GM19193 (cell line): ENCODE results near the gene DMD.

Source experiments
- POLR2A ChIP-seq: IDR thresholded peaks from 4 replicates; pipeline ENCODE4 v1.6.1; 2011; ENCODE audit not compliant: insufficient read depth, insufficient read length; ENCODE audit errors: extremely low read depth

The DMD gene

GRCh38 chrX:32137525-32137924 is 1073.8 kb downstream of the DMD start:
- TF ChIP-seq POLR2A = no peak

DNA sequence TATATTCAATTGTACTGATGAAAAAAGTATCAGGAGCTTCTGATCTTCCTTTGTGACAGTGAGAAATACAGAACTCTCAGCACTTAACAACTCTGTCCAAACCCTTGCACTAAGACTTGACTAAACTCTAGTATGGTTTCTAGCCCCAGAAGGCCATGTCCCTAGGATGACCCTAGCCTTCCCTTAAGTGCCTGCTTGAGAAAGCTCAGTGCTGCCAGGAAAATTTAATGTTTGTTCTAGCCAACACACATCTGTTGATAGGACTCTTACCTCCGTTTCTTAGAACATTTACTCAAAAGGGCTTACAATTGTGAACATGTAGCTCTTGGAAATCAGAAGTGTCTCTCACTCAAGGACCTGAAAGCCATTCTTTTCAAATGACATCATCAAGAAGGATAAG is 1084.4 kb downstream of the DMD start:
- TF ChIP-seq POLR2A = no peak

DNA sequence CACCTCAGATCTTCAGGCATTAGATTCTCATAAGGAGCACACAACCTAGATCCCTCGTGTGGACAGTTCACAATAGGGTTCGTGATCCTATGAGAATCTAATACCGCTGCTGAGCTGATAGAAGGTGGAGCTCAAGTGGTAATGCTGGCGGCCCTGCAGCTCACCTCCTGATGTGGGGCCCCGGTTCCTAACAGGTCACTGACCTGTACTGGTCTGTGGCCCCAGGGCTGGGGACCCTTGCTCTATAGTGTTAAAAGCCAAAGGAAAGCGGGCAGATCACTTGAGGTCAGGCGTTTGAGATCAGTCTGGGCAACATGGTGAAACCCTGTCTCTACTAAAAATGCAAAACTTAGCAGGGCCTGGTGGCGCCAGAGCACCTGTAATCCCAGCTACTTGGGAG is 1092.5 kb downstream of the DMD start:
- no peak for TF ChIP-seq POLR2A

DNA sequence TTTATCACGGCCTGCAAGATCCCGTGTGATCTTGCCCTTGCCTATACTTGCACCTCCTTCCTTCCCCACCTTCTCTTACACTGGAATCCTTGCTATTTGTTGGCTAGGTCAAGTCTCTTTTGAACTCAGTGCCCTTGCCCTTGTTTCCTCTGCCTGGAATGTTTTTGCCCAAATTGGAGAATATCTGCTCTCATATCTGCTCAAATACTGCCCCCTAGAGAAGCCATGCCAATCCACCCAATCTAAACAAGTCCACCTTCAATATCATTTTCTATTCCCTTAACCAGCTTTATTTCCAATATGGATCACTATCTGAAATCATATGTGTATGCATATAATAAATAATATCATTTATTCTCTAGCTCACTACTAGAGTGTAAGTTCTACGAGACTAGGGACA is 1095.3 kb downstream of the DMD start:
- no peak for TF ChIP-seq POLR2A

DNA sequence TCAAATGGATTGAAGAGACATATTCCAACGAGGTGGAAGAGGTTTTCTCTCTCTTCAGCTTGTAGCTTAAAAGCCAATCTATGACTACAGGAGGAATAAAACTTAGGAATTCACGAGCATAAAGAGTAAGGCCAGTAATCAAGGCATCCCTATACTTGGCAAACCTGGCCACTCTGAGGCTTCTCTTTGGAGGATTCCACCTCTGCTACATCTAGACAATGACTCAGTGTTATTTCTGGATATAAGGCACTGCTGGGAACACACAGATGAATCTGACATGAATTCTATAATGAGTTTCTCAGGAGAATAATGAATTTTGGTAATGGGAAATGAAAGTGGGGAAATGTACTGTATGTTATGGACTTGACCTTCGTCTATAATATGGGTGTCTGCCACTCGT is 1123.7 kb downstream of the DMD start:
- no peak for TF ChIP-seq POLR2A

GRCh38 chrX:32084757-32085156 is 1126.6 kb downstream of the DMD start:
- no peak for TF ChIP-seq POLR2A

DNA sequence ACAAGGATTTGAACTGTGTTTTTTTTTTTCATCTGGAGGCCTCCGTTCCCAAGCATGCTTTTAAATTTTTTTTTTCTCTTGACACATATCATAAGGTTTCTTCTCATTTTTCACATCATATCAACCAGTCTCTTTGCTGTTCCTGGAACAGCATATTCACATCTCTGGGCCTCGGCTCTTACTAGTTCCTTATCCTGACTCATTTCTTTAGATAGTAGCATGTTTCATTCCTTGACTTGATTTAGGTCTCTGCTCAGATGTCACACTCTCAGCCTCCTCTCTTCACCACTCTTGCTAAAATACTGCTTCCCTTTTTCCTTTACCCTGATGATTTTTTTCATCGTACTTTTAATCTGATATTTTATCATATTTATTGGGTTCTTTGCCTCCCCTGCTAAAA is 1163.1 kb downstream of the DMD start:
- no peak for TF ChIP-seq POLR2A

DNA sequence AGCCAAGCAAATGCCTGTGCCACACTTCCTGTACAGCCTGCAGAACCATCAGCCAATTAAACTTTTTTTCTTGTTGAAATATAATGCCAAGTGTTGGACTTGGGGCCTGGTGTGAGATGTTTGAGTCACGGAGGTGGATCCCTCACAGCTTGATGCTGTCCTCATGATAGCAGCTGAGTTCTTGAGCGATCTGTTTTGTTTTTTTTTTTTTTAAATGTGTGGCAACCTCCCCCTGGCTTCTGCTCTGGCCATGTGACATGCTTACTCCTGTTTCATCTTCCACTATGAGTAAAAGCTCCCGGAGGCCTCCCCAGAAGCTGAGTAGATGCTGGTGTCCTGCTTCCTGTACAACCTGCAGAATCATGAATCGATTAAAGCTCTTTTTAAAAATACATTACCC is 1166.2 kb downstream of the DMD start:
- no peak for TF ChIP-seq POLR2A

DNA sequence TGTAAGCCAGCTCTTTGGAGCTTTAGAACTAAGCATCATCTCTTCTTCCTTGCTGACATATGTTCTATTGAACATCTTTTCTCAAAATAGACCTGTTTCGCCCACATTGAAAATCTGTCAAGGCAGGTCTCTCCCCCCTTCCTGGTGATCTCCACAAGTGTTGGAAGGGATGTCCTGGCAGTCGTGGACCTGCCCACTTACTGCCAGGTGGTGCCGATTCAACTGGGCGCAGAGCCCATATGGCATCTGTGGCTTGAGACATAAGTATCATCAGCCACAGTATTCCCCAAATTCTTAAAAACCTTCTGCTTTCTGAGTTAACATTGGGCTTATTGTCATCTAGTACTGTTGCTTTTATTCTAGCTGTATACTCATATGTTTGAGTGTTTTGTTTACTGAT is 1170.2 kb downstream of the DMD start:
- no peak for TF ChIP-seq POLR2A

- TF ChIP-seq POLR2A = no peak
Measured at GRCh38 chrX:32026772-32027171, 1184.6 kb downstream of the DMD start.

DNA sequence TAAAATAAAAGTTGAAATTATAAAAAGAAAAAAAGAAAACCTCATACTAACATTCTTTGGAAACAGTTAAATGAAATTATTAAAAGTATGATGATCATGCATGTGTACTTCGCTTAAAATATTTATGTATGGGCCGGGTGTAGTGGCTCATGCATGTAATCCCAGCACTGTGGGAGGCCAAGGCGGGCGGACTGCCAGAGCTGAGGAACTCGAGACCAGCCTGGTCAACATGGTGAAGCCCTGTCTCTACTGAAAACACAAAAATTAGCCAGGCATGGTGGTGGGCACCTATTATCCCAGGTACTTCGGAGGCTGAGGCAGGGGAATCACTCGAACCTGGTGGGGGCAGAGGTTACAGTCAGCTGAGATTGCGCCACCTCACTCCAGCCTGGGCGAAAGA is 1187.3 kb downstream of the DMD start:
- TF ChIP-seq POLR2A = no peak

DNA sequence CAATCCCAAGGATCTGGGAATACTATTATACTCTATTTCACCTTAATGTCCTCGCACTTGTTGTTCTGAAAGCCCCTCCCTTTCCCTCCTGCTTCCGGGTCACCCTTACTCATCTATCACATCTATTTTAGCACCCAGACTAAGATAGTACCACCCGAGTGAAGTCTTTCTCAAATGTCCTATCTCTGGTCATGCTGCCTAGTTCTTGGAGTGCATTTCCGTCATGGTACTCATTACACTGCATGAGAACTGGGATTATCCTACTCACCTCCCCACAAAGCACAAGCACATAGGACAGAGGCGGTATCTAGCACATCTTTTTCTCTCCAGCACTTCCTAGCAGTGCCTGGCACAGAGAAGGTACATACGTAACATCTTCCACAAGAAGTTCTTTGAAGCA is 1195.2 kb downstream of the DMD start:
- no peak for TF ChIP-seq POLR2A

DNA sequence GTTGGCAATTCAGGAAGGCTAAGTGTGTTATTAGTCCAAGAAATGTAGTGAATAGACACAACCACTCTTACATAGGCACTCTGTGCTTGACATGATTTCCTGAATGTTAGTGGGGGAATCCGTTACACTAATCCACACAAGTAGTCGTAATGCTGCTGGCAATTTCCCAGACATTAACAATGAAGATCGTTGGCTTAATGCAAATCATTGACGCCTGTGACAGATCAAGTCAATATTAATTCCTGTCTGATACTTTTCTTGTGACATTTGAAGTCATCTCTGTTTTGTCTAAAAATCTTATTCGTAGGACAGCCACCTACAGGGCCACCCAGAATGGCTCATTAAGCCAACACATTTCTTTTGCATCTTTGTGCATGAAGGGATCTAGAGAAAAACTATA is 1200.4 kb downstream of the DMD start:
- no peak for TF ChIP-seq POLR2A

DNA sequence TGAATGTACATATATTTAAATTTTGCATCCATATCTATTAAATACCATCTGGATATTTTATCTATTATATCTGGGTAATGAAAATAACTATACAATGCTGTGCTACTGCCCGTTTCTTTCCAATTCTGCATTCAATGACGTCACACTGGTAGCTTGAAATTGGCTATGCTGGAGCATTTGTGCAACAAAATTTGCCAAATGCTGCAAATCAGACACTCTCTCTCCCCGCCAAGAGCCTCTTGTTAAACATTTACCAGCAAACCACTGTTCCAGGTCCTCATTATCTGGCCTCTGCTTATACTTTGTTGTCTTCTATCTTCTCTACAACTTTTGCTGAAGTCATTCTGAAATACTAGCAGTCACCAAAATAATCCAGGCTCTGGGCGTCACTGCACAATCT is 1201.1 kb downstream of the DMD start:
- TF ChIP-seq POLR2A = no peak

- TF ChIP-seq POLR2A = no peak
Measured at GRCh38 chrX:31993637-31994036, 1217.7 kb downstream of the DMD start.

GRCh38 chrX:31988975-31989374 is 1222.4 kb downstream of the DMD start:
- no peak for TF ChIP-seq POLR2A

DNA sequence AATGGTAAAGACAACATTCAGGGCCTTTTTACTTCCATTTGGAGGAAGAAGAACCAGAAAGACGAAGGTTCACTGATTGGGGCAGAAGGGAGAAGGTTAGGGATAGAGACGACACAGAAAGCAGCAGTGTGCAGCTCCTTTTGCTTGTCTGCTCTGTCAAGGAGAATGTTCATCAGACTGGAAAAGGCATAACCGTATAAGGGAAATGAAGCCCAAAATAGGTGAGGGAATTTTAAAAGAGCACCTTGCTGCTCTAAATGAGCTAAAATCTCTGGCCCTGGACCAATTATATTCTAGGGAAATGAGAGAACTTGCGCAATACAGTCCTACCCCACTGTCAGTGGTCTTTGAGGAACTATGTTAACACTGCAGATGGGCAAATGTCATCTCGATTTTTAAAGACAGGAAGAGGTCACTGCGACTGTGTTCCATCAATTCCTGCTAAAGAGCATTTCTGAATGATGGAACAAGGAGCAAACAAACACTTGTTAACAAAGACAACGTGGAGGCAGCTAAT is 1229.7 kb downstream of the DMD start:
- no peak for TF ChIP-seq POLR2A

DNA sequence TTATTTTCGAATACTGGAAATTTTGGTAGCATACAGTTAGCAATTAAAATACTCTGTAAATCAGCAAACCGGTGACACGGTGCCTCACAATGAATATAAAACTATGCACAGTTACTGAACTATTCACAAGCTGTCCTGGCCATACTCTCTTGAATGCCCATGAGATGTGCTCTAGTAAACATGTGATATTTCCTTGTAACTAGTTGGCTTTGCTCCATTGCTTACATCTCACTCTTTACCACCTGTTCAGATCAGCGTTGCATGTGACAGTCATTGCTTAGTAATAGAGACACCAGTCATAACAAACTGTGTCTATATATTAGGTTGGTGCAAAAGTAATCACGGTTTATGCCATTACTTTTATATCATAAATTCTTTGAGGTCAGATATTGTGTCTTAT is 1241.6 kb downstream of the DMD start:
- no peak for TF ChIP-seq POLR2A

DNA sequence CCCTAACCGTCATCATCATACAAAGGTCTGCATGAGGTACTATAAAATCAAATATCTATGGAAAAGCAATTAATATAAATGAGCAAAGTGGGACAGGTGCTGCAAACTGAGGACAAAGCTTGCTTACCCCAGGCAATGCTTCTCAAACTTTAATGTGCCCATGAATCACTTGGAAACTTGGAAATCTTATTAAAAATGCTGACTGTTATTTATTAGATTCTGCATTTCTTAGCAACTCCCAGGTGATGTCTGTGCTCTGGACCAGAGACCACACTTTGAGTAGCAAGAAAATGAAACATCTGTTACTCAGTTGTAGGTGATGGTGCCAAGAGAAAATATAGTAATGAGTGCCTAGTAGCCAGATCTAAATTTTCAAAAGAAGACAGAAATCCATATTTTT is 1249.1 kb downstream of the DMD start:
- no peak for TF ChIP-seq POLR2A

- TF ChIP-seq POLR2A = no peak
Measured at GRCh38 chrX:31934842-31935370, 1276.4 kb downstream of the DMD start.
